Suprapubic skin (tissue), 4 donors: ENCODE measurements around the gene TMEM135.

Experiments used
- EP300 ChIP-seq: sonication (generic); formaldehyde crosslinking; IDR thresholded peaks from one replicate; pipeline ENCODE4 v1.6.1; 2017; ENCODE audit warnings: antibody characterized with exemption
- POLR2A ChIP-seq, 2 donors: fragments of 450-650 bp; IDR thresholded peaks; one replicate each; pipeline ENCODE4 v1.6.1; 2017; ENCODE audit warnings: antibody characterized with exemption in 2 of 2, mild to moderate bottlenecking in 2 of 2, moderate library complexity in 2 of 2
- POLR2AphosphoS5 ChIP-seq, 3 donors: sonication (generic); formaldehyde crosslinking; IDR thresholded peaks; one replicate each; pipeline ENCODE4 v1.6.1; 2017; ENCODE audit warnings: antibody characterized with exemption in 3 of 3
- TF ChIP-seq, protein P1 (sequence below), 2 donors: fragments of 200-600 bp in 1 of 2; fragments of 450-650 bp in 1 of 2; sonication (generic) in 1 of 2; IDR thresholded peaks; one replicate each; pipeline ENCODE4 v1.5.1; 2016 to 2019; ENCODE audit warnings: antibody characterized with exemption in 2 of 2, mild to moderate bottlenecking in 1 of 2, moderate library complexity in 1 of 2

DNA sequence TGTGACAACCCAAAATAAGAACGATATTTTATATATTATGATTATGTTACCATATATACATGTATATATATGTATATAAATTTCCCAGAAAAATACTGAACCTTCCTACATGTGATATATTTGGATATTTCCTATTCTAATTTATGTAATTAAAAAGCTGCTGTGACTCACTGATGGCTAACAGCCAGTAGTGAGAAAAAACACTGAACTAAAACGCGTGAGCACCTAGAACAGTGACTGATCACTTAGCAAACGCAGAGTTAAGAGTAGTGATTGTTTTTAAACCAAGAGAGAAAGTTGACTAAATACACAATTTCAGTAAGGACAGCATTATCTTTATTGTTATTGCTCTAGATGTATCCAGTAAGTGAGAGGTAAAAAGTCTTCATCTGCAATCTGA, 213.8 kb downstream of the TMEM135 start:
- TF ChIP-seq, protein P1, sequence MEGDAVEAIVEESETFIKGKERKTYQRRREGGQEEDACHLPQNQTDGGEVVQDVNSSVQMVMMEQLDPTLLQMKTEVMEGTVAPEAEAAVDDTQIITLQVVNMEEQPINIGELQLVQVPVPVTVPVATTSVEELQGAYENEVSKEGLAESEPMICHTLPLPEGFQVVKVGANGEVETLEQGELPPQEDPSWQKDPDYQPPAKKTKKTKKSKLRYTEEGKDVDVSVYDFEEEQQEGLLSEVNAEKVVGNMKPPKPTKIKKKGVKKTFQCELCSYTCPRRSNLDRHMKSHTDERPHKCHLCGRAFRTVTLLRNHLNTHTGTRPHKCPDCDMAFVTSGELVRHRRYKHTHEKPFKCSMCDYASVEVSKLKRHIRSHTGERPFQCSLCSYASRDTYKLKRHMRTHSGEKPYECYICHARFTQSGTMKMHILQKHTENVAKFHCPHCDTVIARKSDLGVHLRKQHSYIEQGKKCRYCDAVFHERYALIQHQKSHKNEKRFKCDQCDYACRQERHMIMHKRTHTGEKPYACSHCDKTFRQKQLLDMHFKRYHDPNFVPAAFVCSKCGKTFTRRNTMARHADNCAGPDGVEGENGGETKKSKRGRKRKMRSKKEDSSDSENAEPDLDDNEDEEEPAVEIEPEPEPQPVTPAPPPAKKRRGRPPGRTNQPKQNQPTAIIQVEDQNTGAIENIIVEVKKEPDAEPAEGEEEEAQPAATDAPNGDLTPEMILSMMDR (IDR thresholded peaks at IDR 0.05): no peak
- TF ChIP-seq EP300: no peak
- no peak for TF ChIP-seq POLR2AphosphoS5 (IDR thresholded peaks at IDR 0.05)
- no peak for TF ChIP-seq POLR2A (IDR thresholded peaks at IDR 0.05)
